Measurements from ENCODE around the gene PSMC4. TPM values are rescaled to one million over a fixed set of nuclear protein-coding genes. Genes with fewer than 3 reads are reported as not detected.

PSMC4 gene
- polyA plus RNA-seq (2013, experiment 1 of 4): 103 TPM
- 97.1 TPM for polyA plus RNA-seq (2013, experiment 2 of 4)
- 81.7 TPM for polyA plus RNA-seq (2013, experiment 3 of 4)
- polyA plus RNA-seq (2013, experiment 4 of 4): 85.4 TPM

DNA sequence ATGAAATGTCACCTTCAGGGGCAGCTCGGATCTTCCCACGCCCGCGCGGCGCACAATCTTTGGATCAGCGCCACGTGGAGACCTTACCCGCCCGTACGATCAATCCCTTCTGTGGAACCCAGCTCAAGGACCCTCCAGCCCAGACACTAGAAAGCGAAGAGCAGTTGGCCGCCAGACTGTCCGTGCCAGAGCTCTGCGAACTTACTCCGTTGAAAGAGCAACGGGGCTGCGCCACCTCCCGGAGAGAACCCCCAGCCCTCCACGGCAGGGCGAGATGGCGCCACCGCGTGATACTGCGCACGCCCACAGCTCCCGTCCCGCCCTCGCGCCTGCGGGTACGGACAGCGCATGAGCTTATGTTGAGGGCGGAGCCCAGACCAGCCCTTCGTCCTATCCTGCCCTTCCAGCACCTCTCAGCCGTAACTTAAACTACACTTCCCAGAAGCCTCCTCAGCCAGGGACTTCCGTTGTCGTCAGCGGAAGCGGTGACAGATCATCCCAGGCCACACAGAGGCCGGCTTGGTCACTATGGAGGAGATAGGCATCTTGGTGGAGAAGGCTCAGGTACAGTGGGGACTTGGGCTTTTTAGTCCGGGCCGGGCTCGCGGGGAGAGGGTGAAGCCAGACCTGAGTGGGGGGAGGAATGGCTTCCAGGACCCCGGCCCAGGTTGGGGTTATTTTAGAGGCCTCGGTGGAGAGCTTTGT lies at the start of gene PSMC4:
TSS of gene PSMC4 (plus strand) at position 491 of the 705 bp plus-strand sequence. CDS start at position 529, 38 bp downstream.
- H3K4me3 ChIP-seq (ENCODE audit: insufficient read depth, low read depth, low read length): peak within 1 kb of the TSS; percentile 66
- no peaks in the 10 kb centered on the region for H3K4me1 ChIP-seq (ENCODE audit: control insufficient read depth, insufficient read depth, low read length)
- WGBS, 2 experiments: 0% methylated on average over 47 of the region's 47 CpGs
- H3K9me3 ChIP-seq (ENCODE audit: control insufficient read depth, low read length): no peaks in the 10 kb centered on the region
- H3K27ac ChIP-seq (ENCODE audit: insufficient read depth, low read depth, low read length, poor library complexity, severe bottlenecking): no peak within 1 kb of the TSS
- no peaks in the 10 kb centered on the region for H3K27me3 ChIP-seq (ENCODE audit: control insufficient read depth, insufficient read depth, low read length, poor library complexity, severe bottlenecking)
- peaks cover 27% of the 10 kb centered on the region for H3K36me3 ChIP-seq (ENCODE audit: control insufficient read depth, insufficient read depth, low read length)

GRCh38 chr19:39923862-39924261 lies 47.1 kb upstream of the PSMC4 start:
- Histone ChIP-seq H3K4me1 (ENCODE audit: control insufficient read depth, insufficient read depth, low read length) (no peaks in the 10 kb centered on the region), H3K36me3 (ENCODE audit: control insufficient read depth, insufficient read depth, low read length) (no peaks in the 10 kb centered on the region), H3K9me3 (ENCODE audit: control insufficient read depth, low read length) (no peaks in the 10 kb centered on the region), H3K27me3 (ENCODE audit: control insufficient read depth, insufficient read depth, low read length, poor library complexity, severe bottlenecking) (no peaks in the 10 kb centered on the region), H3K4me3 (ENCODE audit: insufficient read depth, low read depth, low read length) (no peak overlapping the region), H3K27ac (ENCODE audit: insufficient read depth, low read depth, low read length, poor library complexity, severe bottlenecking) (no peak overlapping the region)
- 89 to 96% methylated on average over 4 of the region's 4 CpGs for WGBS, 2 experiments

- H3K27ac ChIP-seq (ENCODE audit: insufficient read depth, low read depth, low read length, poor library complexity, severe bottlenecking): no peak overlapping the region
- no peaks in the 10 kb centered on the region for H3K27me3 ChIP-seq (ENCODE audit: control insufficient read depth, insufficient read depth, low read length, poor library complexity, severe bottlenecking)
- H3K4me3 ChIP-seq (ENCODE audit: insufficient read depth, low read depth, low read length): no peak overlapping the region
- H3K4me1 ChIP-seq (ENCODE audit: control insufficient read depth, insufficient read depth, low read length): no peaks in the 10 kb centered on the region
- no peaks in the 10 kb centered on the region for H3K36me3 ChIP-seq (ENCODE audit: control insufficient read depth, insufficient read depth, low read length)
- 96% methylated on average over 37 of the region's 37 CpGs for WGBS, 2 experiments
- no peaks in the 10 kb centered on the region for H3K9me3 ChIP-seq (ENCODE audit: control insufficient read depth, low read length)
These were observed 46.6 kb upstream of the PSMC4 start for GRCh38 chr19:39924389-39924788.

DNA sequence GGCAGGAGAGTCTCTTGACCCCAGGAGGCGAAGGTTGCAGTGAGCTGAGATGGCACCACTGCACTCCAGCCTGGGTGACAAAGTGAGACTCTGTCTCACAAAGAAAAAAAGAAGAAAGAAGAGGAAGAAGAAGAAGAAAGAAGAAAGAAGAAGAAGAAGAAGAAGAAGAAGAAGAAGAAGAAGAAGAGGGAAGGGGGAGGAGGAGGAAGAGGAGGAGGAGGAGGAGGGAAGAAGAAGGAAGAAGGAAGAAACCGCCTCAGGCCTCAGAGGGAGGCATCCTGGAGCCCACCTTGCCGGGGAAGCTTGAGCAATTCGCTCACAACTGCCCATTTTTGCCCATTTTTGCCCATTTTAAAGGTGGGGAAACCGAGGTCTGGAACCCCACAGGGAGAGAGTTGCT lies 46.0 kb upstream of the PSMC4 start:
- Histone ChIP-seq H3K27me3 (ENCODE audit: control insufficient read depth, insufficient read depth, low read length, poor library complexity, severe bottlenecking) (no peaks in the 10 kb centered on the region), H3K4me1 (ENCODE audit: control insufficient read depth, insufficient read depth, low read length) (no peaks in the 10 kb centered on the region), H3K9me3 (ENCODE audit: control insufficient read depth, low read length) (no peaks in the 10 kb centered on the region), H3K36me3 (ENCODE audit: control insufficient read depth, insufficient read depth, low read length) (no peaks in the 10 kb centered on the region), H3K4me3 (ENCODE audit: insufficient read depth, low read depth, low read length) (no peak overlapping the region), H3K27ac (ENCODE audit: insufficient read depth, low read depth, low read length, poor library complexity, severe bottlenecking) (no peak overlapping the region)
- 88 to 90% methylated on average over 5 of the region's 5 CpGs for WGBS, 2 experiments

- Histone ChIP-seq H3K9me3 (ENCODE audit: control insufficient read depth, low read length) (no peaks in the 10 kb centered on the region), H3K27me3 (ENCODE audit: control insufficient read depth, insufficient read depth, low read length, poor library complexity, severe bottlenecking) (no peaks in the 10 kb centered on the region), H3K4me3 (ENCODE audit: insufficient read depth, low read depth, low read length) (no peak overlapping the region), H3K36me3 (ENCODE audit: control insufficient read depth, insufficient read depth, low read length) (no peaks in the 10 kb centered on the region), H3K27ac (ENCODE audit: insufficient read depth, low read depth, low read length, poor library complexity, severe bottlenecking) (no peak overlapping the region), H3K4me1 (ENCODE audit: control insufficient read depth, insufficient read depth, low read length) (no peaks in the 10 kb centered on the region)
- WGBS, 2 experiments: 93 to 94% methylated on average over 8 of the region's 8 CpGs
These were observed 44.7 kb upstream of the PSMC4 start for GRCh38 chr19:39926170-39926760.

DNA sequence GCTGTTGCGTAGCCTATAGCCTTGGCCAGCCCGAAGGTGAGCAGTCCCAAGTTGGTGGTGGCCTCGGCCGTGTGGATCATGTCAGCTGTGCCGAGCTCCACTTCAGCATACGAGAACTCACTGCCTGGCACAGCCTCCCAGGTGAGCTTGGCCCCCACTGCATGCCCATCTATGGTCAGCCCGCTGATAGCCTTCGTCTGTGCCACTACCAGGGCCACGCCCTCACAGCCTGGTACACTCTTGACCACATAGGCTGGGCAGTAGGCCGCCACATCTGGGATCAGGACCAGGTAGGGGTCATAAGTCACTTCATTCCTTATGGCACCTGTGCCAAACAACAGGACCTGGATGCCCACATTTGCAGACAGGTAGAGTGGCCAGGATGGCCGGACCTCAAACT lies 43.9 kb upstream of the PSMC4 start:
- H3K27me3 ChIP-seq (ENCODE audit: control insufficient read depth, insufficient read depth, low read length, poor library complexity, severe bottlenecking): no peaks in the 10 kb centered on the region
- WGBS, 2 experiments: 94 to 95% methylated on average over 11 of the region's 11 CpGs
- H3K36me3 ChIP-seq (ENCODE audit: control insufficient read depth, insufficient read depth, low read length): no peaks in the 10 kb centered on the region
- no peak overlapping the region for H3K27ac ChIP-seq (ENCODE audit: insufficient read depth, low read depth, low read length, poor library complexity, severe bottlenecking)
- no peak overlapping the region for H3K4me3 ChIP-seq (ENCODE audit: insufficient read depth, low read depth, low read length)
- H3K9me3 ChIP-seq (ENCODE audit: control insufficient read depth, low read length): no peaks in the 10 kb centered on the region
- H3K4me1 ChIP-seq (ENCODE audit: control insufficient read depth, insufficient read depth, low read length): no peaks in the 10 kb centered on the region

GRCh38 chr19:39927524-39928356 lies 43.2 kb upstream of the PSMC4 start:
- WGBS, 2 experiments: 94% methylated on average over 23 of the region's 23 CpGs
- H3K4me1 ChIP-seq (ENCODE audit: control insufficient read depth, insufficient read depth, low read length): no peaks in the 10 kb centered on the region

DNA sequence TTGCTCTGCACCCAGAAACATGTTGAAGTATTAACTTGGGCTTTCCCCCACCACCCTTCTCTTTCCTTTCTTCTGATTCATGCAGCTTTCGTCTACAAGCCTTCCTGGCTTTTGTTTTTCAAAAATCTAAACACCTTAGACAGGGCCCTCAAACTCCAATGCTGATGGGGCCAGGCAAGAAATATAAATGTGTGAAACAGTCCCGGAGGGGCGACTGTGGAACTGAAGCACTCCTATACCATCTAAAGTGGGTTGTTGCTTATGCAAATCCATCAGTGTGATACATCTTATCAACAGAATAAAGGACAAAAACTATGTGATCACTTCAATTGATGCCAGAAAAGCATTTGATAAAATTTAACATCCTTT lies 42.6 kb upstream of the PSMC4 start:
- Histone ChIP-seq H3K9me3 (ENCODE audit: control insufficient read depth, low read length) (no peaks in the 10 kb centered on the region), H3K4me3 (ENCODE audit: insufficient read depth, low read depth, low read length) (no peak overlapping the region), H3K36me3 (ENCODE audit: control insufficient read depth, insufficient read depth, low read length) (no peaks in the 10 kb centered on the region), H3K4me1 (ENCODE audit: control insufficient read depth, insufficient read depth, low read length) (no peaks in the 10 kb centered on the region), H3K27me3 (ENCODE audit: control insufficient read depth, insufficient read depth, low read length, poor library complexity, severe bottlenecking) (no peaks in the 10 kb centered on the region), H3K27ac (ENCODE audit: insufficient read depth, low read depth, low read length, poor library complexity, severe bottlenecking) (no peak overlapping the region)
- WGBS, 2 experiments: 89 to 97% methylated on average over 3 of the region's 3 CpGs

More at GRCh38 chr19:39927524-39928356, 43.2 kb upstream of the PSMC4 start:
- H3K27ac ChIP-seq (ENCODE audit: insufficient read depth, low read depth, low read length, poor library complexity, severe bottlenecking): no peak overlapping the region
- no peak overlapping the region for H3K4me3 ChIP-seq (ENCODE audit: insufficient read depth, low read depth, low read length)
- H3K27me3 ChIP-seq (ENCODE audit: control insufficient read depth, insufficient read depth, low read length, poor library complexity, severe bottlenecking): no peaks in the 10 kb centered on the region
- H3K9me3 ChIP-seq (ENCODE audit: control insufficient read depth, low read length): no peaks in the 10 kb centered on the region
- H3K36me3 ChIP-seq (ENCODE audit: control insufficient read depth, insufficient read depth, low read length): no peaks in the 10 kb centered on the region

GRCh38 chr19:39929750-39930149 lies 41.2 kb upstream of the PSMC4 start:
- Histone ChIP-seq H3K36me3 (ENCODE audit: control insufficient read depth, insufficient read depth, low read length) (no peaks in the 10 kb centered on the region), H3K9me3 (ENCODE audit: control insufficient read depth, low read length) (no peaks in the 10 kb centered on the region), H3K27ac (ENCODE audit: insufficient read depth, low read depth, low read length, poor library complexity, severe bottlenecking) (no peak overlapping the region), H3K4me3 (ENCODE audit: insufficient read depth, low read depth, low read length) (no peak overlapping the region), H3K27me3 (ENCODE audit: control insufficient read depth, insufficient read depth, low read length, poor library complexity, severe bottlenecking) (no peaks in the 10 kb centered on the region), H3K4me1 (ENCODE audit: control insufficient read depth, insufficient read depth, low read length) (no peaks in the 10 kb centered on the region)
- WGBS, 2 experiments: 88 to 96% methylated on average over 2 of the region's 3 CpGs
